HG03378 (cell line): ENCODE data around the gene CCDC83.
A peak's percentile ranks its signal among the peaks of the same experiment; 100 is the strongest.
"Not testable (repeated sequence)": the region's sequence is repeated elsewhere in the genome, so short reads cannot be mapped to it uniquely, and the experiment has no call there.

Source experiments
- ATAC-seq: cut with Tn5 transposase; IDR thresholded peaks from one replicate; pipeline ENCODE4 v1.9.1; 2021; ENCODE audit warnings: mild to moderate bottlenecking, moderate library complexity; ENCODE audit not compliant: unreplicated experiment

Gene CCDC83

DNA sequence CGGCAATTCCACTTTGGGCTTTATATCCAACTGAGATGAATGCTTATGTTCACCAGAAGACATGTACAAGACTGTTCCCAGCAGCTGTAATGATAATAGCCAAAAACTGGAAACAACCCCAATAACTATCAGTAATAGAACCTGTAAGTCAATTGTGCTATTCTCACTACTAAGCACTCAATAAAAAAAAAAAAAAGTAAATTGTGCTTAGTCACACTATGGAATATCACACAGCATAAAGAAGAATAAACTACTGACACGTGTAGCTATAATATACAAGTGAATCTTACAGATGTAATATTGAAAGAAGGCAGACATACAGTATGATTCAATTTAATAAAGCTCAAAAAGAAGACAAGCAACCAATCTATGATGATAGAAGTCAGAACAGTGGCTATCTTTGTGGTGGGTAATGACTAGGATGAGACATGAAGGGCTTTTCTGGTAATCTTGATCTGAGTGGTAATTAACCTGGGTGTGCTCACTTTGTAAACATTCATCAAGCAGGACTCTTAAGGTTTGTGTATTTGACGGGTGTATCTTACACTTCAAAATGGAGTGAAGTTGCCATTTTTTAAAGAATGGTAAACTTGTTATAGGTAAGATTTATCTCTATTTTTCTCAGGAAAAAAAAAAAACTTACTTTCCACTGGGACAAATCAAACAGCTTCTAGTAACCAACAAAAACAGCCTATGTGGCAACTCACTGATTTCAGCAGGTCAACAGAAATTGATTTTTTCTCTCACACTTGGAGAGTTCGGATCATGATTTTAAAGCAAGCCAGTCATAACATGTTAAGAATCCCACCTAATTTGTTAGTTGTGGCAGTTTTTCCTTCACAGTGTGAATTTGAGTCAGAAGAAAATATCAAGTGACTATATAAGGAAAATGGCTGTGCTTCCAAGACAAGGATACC is 84.2 kb downstream of the CCDC83 start:
- ATAC-seq, result no peak

GRCh38 chr11:85941380-85941973 is 86.3 kb downstream of the CCDC83 start:
- ATAC-seq, result no peak

- no peak for ATAC-seq
Measured at GRCh38 chr11:85945296-85945695, 90.1 kb downstream of the CCDC83 start.

GRCh38 chr11:85945788-85946187 is 90.6 kb downstream of the CCDC83 start:
- no peak for ATAC-seq

- no peak for ATAC-seq
Measured at GRCh38 chr11:85946221-85946620, 91.0 kb downstream of the CCDC83 start.

DNA sequence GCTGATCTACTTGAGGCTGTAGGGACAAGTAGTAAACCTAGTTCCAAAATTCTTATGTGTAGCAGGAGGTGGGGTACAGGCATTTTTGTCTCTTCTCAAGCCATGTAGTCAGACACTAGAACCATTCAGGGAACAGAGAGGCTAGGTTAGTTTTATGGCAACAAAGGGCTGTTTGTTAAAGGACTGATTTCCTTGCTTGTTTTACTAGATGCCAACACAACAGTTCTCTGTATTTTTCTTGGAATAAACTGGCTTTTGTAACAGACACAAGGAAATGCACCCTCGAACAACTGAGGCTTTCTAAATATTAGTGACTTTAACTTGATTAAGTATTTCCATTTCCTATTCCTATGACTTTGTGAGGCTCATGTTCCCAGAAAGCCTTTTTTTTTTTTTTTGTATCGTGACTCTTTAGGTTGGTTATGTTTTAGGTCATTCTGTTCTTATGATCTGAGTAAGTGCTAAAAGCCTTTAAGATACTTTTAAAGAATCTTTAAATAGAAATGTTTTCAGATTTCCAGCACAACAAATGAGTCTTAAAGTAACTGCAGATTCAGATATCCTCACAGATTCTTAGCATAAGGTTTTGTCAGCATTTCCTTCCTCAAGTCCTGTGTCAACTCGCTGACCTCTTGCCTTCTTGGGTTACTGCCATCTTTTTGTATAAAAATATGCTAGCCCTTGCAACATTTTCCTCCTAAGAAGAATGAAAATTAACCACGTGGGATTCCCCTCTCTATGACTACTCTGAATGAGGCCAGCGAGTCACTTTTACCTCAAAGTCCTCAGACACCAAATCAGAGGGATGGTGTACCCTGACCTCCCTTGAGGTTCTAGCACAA is 92.5 kb downstream of the CCDC83 start:
- peak; percentile 56 for ATAC-seq

- no peak for ATAC-seq
Measured at GRCh38 chr11:85948884-85949283, 93.7 kb downstream of the CCDC83 start.

DNA sequence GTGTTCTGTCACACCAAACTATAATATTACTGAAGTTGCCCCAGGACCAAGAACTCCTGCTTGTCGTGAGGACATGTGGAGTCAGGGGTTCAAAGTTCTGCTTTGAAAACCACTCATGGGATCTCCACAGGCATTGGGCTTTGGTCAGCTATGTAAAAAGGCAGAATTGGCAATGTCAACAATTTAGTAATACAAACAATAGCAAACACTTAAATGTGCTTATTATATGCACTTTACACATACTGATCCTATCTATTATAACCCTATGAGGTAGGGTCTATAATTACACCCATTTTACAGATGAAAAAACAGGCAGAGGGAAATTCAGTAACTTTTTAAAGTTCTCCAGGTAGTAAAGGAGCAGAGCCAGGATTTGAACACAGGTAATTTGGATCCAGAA is 94.6 kb downstream of the CCDC83 start:
- no peak for ATAC-seq

GRCh38 chr11:85950317-85951048 is 95.3 kb downstream of the CCDC83 start:
- ATAC-seq, result no peak

GRCh38 chr11:85951049-85951405 is 95.8 kb downstream of the CCDC83 start:
- no peak for ATAC-seq

DNA sequence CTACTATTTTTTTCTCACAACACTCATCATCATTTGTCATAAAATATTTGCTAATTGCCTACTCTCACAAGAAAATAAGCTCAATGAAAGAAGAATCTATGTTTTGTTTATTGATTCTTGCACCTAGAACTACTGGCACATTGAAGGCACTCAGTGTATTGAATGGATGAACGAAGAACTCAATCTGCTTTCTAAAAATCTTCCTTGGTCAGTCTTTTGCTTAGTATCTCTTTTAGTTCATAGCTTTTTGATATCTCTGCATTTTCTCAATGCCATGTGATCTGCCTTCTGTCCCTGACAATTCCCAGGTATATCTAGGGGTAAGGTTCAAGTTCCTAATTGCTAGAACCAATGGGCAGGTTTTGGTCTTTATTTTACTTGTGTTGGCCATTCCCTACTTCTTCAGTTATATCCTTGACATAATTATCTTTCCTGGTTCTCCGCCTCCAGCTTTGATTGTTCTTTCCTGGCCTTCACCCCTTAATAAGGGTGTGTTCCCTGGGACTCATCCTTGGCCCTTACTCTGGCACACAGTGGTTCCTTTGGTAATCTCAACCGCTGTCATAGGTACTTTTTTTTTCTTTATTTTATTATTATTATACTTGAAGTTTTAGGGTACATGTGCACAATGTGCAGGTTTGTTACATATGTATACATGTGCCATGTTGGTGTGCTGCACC is 96.4 kb downstream of the CCDC83 start:
- ATAC-seq, result no peak

GRCh38 chr11:85952108-85952485 is 96.9 kb downstream of the CCDC83 start:
- ATAC-seq, result not testable (repeated sequence)

DNA sequence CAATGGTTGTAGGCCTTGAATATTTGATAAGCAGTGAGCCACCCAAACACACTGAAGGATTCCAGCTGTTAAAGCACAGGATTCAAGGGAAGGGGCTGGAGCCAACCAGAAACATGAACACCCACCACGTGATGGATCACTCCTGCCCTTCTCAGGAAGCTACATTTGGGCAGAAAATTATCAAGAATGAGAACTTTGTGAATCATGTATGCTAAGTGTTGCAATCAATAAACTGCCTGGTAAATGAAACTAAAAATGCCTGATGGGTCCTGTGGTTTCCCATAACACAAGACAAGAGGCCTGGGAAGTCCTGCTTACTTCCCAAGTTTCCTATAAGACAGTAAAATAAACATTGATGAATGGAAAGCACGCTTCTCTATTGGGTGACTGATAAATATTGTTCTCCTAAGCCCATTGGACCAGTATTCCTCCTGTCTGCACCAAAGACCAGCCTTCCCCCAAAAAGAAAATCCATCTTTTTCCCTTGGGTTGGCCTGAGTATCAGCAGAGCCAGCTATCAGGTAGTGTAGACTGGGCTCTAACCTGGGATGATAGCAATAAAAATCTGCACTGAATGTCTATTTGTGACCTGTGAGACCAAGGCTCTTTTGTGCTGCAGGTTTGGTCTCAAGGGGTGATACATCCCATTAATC is 98.4 kb downstream of the CCDC83 start:
- no peak for ATAC-seq

- no peak for ATAC-seq
Measured at GRCh38 chr11:85955531-85955930, 100.3 kb downstream of the CCDC83 start.

- ATAC-seq, result no peak
Measured at GRCh38 chr11:85960678-85961077, 105.5 kb downstream of the CCDC83 start.

DNA sequence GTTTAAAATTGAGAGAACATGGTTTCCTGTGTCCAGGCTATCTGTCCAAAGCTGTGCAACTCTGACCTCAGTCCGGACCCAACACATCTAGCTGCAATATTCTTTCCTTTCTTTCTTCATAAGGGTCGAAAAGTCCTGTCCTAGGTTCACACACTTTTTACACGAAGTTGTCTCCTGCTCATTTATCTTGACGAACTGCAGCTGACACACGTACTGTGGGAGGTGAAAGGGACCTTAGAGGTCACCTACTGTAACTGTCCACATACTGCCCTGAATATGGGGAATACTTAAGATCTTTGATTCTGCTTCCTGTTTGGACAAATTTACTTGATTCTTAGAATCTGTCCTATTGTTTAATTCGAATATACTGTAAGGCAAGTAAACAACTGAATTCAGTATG is 105.9 kb downstream of the CCDC83 start:
- ATAC-seq, result no peak

DNA sequence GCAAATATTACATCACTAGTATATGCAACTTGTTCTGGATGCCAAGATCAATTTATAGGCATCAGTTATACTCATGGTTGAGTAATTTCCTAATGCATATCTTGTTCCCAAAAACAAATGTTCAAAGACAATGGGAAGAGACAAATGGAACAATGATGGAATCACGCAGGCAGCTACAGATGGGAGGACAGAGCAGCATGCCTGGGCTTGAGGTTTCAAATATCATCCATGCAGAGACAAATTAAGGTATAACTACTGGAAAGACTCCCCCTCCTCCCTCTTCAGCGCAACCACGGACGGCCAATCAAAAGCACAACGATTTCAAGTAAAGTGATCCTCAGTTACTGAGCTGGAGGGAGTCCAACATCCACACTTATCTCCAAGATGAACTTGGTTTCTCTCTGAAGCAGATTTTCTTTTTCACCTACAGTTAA is 106.8 kb downstream of the CCDC83 start:
- no peak for ATAC-seq

GRCh38 chr11:85965202-85965601 is 110.0 kb downstream of the CCDC83 start:
- ATAC-seq, result no peak

DNA sequence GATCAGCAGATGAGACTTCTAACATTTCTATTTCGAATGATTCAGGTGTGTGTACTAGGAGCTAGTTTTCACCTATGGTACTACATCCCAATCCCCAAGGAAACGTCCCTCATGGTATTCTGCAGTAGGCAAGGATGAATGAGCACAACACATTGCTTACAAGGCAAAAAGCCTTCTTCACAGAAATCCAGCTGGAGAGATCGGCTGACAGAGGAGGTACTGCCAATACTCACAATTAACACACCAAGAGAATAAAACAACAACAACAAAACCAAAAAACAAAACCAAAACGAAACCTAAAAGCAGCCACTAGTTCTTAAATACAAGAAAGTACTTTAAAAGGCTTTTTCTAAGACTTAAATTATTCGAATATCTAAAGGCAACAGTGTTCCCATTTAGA is 112.3 kb downstream of the CCDC83 start:
- ATAC-seq, result no peak
